OCI-LY7 (cell line): ENCODE results near the gene FIGN. TPM values are rescaled to one million over a fixed set of nuclear protein-coding genes. Genes with fewer than 3 reads are reported as not detected.

Source experiments
- BruUV-seq: library from RNA; stranded (reverse); fragments of 400-500 nt; replicated peaks from 2 replicates; lab custom pipeline; 2021; lab: Mats Ljungman, UMichigan
- CTCF ChIA-PET: fragments of 300-600 bp; sonication (Branson Sonifier 250); formaldehyde crosslinking; loops from one replicate; lab custom pipeline; 2022; ENCODE audit warnings: antibody characterized with exemption; ENCODE audit not compliant: unreplicated experiment; lab: Charles Lee
- POLR2A ChIA-PET: fragments of 300-600 bp; sonication (Branson Sonifier 250); formaldehyde crosslinking; loops from one replicate; lab custom pipeline; 2022; ENCODE audit warnings: antibody characterized with exemption; lab: Charles Lee
- DNase-seq: peaks from one replicate; pipeline ENCODE4 v3.0.0-alpha.2; 2015; ENCODE audit warnings: low spot score
- H2AFZ ChIP-seq: fragments of 200-600 bp; sonication (generic), shearing (Covaris generic); 2 replicates; pipeline ENCODE4 v1.6.1; 2014; ENCODE audit warnings: mild to moderate bottlenecking, antibody characterized with exemption, low read length, moderate library complexity
- H3K27ac ChIP-seq: fragments of 200-600 bp; sonication (generic); 2 replicates; pipeline ENCODE4 v1.5.1; 2014; ENCODE audit warnings: mixed run types, low read depth, mild to moderate bottlenecking, moderate library complexity, low read length, inconsistent platforms; ENCODE audit not compliant: poor library complexity, severe bottlenecking
- H3K36me3 ChIP-seq: fragments of 200-600 bp; sonication (generic); 2 replicates; pipeline ENCODE4 v1.6.1; 2014; ENCODE audit warnings: mild to moderate bottlenecking, antibody characterized with exemption, low read length, moderate library complexity, mixed read lengths; ENCODE audit not compliant: insufficient read depth
- H3K4me1 ChIP-seq: fragments of 200-600 bp; sonication (generic); 2 replicates; pipeline ENCODE4 v1.5.1; 2014; ENCODE audit warnings: mild to moderate bottlenecking, low read length; ENCODE audit not compliant: insufficient read depth, poor library complexity, severe bottlenecking
- H3K4me2 ChIP-seq: fragments of 200-600 bp; sonication (generic); 2 replicates; pipeline ENCODE4 v1.6.1; 2014; ENCODE audit warnings: mild to moderate bottlenecking, low read length
- H3K4me3 ChIP-seq: fragments of 200-600 bp; sonication (generic); 2 replicates; pipeline ENCODE4 v1.5.1; 2014; ENCODE audit warnings: mild to moderate bottlenecking, low read depth, low read length; ENCODE audit not compliant: poor library complexity, severe bottlenecking
- H3K79me2 ChIP-seq: fragments of 200-600 bp; sonication (generic); 2 replicates; pipeline ENCODE4 v1.6.1; 2016; ENCODE audit warnings: low read depth, mild to moderate bottlenecking, low read length, moderate library complexity, mixed read lengths; ENCODE audit not compliant: insufficient read depth
- H3K9me2 ChIP-seq: fragments of 200-600 bp; sonication (generic); 2 replicates; pipeline ENCODE4 v1.6.1; 2016; ENCODE audit warnings: mild to moderate bottlenecking, low read length, mixed read lengths; ENCODE audit not compliant: insufficient read depth
- H3K9me3 ChIP-seq: fragments of 200-600 bp; sonication (generic); 2 replicates; pipeline ENCODE4 v1.6.1; 2014; ENCODE audit warnings: mild to moderate bottlenecking, mixed run types, low read length, mixed read lengths
- H4K20me1 ChIP-seq: fragments of 200-600 bp; sonication (generic); 2 replicates; pipeline ENCODE4 v1.6.1; 2014; ENCODE audit warnings: mild to moderate bottlenecking, antibody characterized with exemption, low read length, moderate library complexity, mixed read lengths; ENCODE audit not compliant: insufficient read depth
- EZH2phosphoT487 ChIP-seq: fragments of 200-600 bp; sonication (generic); IDR thresholded peaks from 2 replicates; pipeline ENCODE4 v1.6.1; 2018; ENCODE audit warnings: low read depth, borderline replicate concordance, mild to moderate bottlenecking, mixed run types, antibody characterized with exemption, low read length, moderate library complexity, mixed read lengths
- intact Hi-C: fragments of 100-400 bp; cut with micrococcal nuclease; formaldehyde crosslinking; loops from one replicate; pipeline ENCODE4 v1.10.0; 2022; ENCODE audit not compliant: unreplicated experiment
- total RNA-seq, 2 experiments: library from RNA; depleted of rRNA in 1 of 2; stranded (reverse); fragments of >200 nt in 1 of 2; shearing (Covaris generic) in 1 of 2; gene quantifications; 2 replicates each; pipeline ENCODE4 v1.2.3, GENCODE V29; 2014 to 2022
- TF ChIP-seq, protein P1 (sequence below): fragments of 200-600 bp; sonication (generic); conservative IDR thresholded peaks from 2 replicates; pipeline ENCODE4 v1.5.1; 2014; ENCODE audit warnings: mild to moderate bottlenecking, antibody characterized with exemption, low read length, moderate library complexity, mixed read lengths

Gene FIGN
- total RNA-seq, 2 experiments from 2014 or later: not detected

DNA sequence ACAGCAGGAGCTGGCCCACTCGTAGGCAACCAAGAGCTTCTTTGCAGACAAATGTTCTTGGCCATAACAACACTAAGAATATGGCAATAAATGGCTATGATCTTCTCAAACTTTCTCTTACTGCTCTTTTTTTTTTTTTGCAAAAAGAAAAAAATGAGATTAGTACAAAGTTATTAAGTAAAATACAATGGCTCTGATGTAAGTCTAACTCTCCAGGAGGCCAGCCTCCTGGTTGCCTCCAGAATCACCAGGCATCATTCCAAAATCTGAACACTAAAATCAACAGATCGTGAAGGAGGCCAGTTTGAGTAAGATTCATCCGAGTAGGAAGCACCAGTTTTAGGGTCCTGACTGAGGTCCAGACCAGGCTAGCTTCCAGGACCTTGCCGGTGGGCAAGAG is 20.8 kb upstream of the FIGN start:
- no peak overlapping the region for H3K4me3 ChIP-seq
- ChIA-PET CTCF (no interaction called here), POLR2A (interaction anchor here (0.7 kb wide), 1 partner anchor 199 kb away, joined by 3 read pairs; no protein-coding TSS in a partner anchor)
- no peaks in the 10 kb centered on the region for H3K36me3 ChIP-seq
- H3K9me2 ChIP-seq: no peaks in the 10 kb centered on the region
- no peaks in the 10 kb centered on the region for H4K20me1 ChIP-seq
- no peak overlapping the region for H2AFZ ChIP-seq
- no peak overlapping the region for H3K4me2 ChIP-seq
- no peak for TF ChIP-seq EZH2phosphoT487
- TF ChIP-seq, protein P1, sequence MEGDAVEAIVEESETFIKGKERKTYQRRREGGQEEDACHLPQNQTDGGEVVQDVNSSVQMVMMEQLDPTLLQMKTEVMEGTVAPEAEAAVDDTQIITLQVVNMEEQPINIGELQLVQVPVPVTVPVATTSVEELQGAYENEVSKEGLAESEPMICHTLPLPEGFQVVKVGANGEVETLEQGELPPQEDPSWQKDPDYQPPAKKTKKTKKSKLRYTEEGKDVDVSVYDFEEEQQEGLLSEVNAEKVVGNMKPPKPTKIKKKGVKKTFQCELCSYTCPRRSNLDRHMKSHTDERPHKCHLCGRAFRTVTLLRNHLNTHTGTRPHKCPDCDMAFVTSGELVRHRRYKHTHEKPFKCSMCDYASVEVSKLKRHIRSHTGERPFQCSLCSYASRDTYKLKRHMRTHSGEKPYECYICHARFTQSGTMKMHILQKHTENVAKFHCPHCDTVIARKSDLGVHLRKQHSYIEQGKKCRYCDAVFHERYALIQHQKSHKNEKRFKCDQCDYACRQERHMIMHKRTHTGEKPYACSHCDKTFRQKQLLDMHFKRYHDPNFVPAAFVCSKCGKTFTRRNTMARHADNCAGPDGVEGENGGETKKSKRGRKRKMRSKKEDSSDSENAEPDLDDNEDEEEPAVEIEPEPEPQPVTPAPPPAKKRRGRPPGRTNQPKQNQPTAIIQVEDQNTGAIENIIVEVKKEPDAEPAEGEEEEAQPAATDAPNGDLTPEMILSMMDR: no peak
- no peak for DNase-seq
- H3K9me3 ChIP-seq: no peaks in the 10 kb centered on the region
- no peak overlapping the region for H3K27ac ChIP-seq
- no peaks in the 10 kb centered on the region for H3K79me2 ChIP-seq
- BruUV-seq: no TSS peak
- intact Hi-C loops: no loop called here
- H3K4me1 ChIP-seq: no peaks in the 10 kb centered on the region

DNA sequence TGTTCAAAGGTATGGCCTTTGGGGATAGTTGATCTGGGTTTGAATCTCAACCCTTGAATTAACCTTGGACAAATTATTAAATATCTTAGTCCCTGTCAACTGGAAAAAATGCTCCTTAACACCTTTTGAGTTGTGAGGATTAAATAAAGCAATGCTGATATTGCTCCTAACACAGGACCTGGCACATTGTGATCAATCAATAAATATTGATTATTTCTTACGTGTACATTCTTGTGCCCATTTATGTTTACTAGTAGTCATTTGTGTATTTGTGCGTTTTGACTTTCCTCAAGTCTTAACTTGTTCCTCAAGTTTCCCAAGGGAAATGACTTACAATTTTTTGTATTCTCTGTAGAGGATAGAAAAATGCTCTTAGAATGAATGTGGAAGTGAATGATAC is 19.6 kb upstream of the FIGN start:
- POLR2A ChIA-PET: no interaction called here
- TF ChIP-seq, protein P1: no peak
- TF ChIP-seq EZH2phosphoT487: no peak
- no peak overlapping the region for H3K4me3 ChIP-seq
- H3K79me2 ChIP-seq: no peaks in the 10 kb centered on the region
- no TSS peak for BruUV-seq
- no peak overlapping the region for H2AFZ ChIP-seq
- no peak for DNase-seq
- H3K27ac ChIP-seq: no peak overlapping the region
- H3K4me2 ChIP-seq: no peak overlapping the region
- H4K20me1 ChIP-seq: no peaks in the 10 kb centered on the region
- intact Hi-C loops: no loop called here
- H3K9me3 ChIP-seq: no peaks in the 10 kb centered on the region
- H3K36me3 ChIP-seq: no peaks in the 10 kb centered on the region
- CTCF ChIA-PET: no interaction called here
- H3K9me2 ChIP-seq: no peaks in the 10 kb centered on the region
- H3K4me1 ChIP-seq: no peaks in the 10 kb centered on the region

DNA sequence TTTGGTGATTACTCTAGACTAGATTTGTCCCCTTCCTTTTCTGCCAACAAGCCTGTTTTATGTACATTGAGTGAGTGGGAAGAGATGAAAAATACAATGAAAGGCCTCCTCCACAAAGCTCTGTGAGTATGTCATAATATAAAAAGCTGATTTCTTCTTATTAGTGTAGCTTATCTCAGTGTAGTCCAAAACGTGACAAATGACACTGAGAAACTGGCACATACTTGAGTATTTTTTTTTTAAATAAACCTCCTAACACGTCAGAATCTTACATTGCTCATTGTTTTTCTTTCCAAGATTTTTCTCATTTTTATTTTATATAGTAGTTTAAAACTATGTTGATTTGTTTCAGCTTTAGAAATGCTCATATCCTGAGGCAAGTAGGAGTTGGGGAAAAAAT is 17.9 kb upstream of the FIGN start:
- H3K9me3 ChIP-seq: no peaks in the 10 kb centered on the region
- no peaks in the 10 kb centered on the region for H4K20me1 ChIP-seq
- no peak overlapping the region for H3K4me2 ChIP-seq
- H3K4me3 ChIP-seq: no peak overlapping the region
- no peaks in the 10 kb centered on the region for H3K4me1 ChIP-seq
- H2AFZ ChIP-seq: no peak overlapping the region
- CTCF ChIA-PET: no interaction called here
- DNase-seq: no peak
- no peaks in the 10 kb centered on the region for H3K36me3 ChIP-seq
- no peaks in the 10 kb centered on the region for H3K9me2 ChIP-seq
- intact Hi-C loops: no loop called here
- POLR2A ChIA-PET: no interaction called here
- H3K79me2 ChIP-seq: no peaks in the 10 kb centered on the region
- H3K27ac ChIP-seq: no peak overlapping the region
- no peak for TF ChIP-seq EZH2phosphoT487
- TF ChIP-seq, protein P1: no peak
- no TSS peak for BruUV-seq
